A172 (cell line): ENCODE data around the gene SLC36A2. TPM values are rescaled to one million over a fixed set of nuclear protein-coding genes. Genes with fewer than 3 reads are reported as not detected.
"Not testable (repeated sequence)": the region's sequence is repeated elsewhere in the genome, so short reads cannot be mapped to it uniquely, and the experiment has no call there.

ENCODE experiments used
- DNase-seq: peaks from one replicate; pipeline ENCODE4 v3.0.0-alpha.2; 2015; ENCODE audit warnings: low spot score
- total RNA-seq: library from RNA; depleted of rRNA; stranded (reverse); fragments of >200 nt; shearing (Covaris generic); gene quantifications from 2 replicates; pipeline ENCODE4 v1.2.3, GENCODE V29; 2014

The SLC36A2 gene
- total RNA-seq, 1 experiment from 2014 or later = not detected

- no peak for DNase-seq
These were observed 21.1 kb downstream of the SLC36A2 start for GRCh38 chr5:151326266-151326665.

- no peak for DNase-seq
These were observed 26.9 kb downstream of the SLC36A2 start for GRCh38 chr5:151320481-151320880.

GRCh38 chr5:151318850-151319732 is 28.3 kb downstream of the SLC36A2 start:
- DNase-seq = peak; percentile 27

GRCh38 chr5:151317871-151318270 is 29.5 kb downstream of the SLC36A2 start:
- DNase-seq = no peak

- peak; percentile 75 for DNase-seq
These were observed 31.3 kb downstream of the SLC36A2 start for GRCh38 chr5:151315998-151316597.

- no peak for DNase-seq
These were observed 34.0 kb downstream of the SLC36A2 start for GRCh38 chr5:151313357-151313756.

- DNase-seq = no peak
These were observed 34.5 kb downstream of the SLC36A2 start for GRCh38 chr5:151312756-151313324.

GRCh38 chr5:151310932-151311331 is 36.4 kb downstream of the SLC36A2 start:
- DNase-seq = no peak

- DNase-seq = not testable (repeated sequence)
These were observed 37.5 kb downstream of the SLC36A2 start for GRCh38 chr5:151309821-151310220.

GRCh38 chr5:151309266-151309665 is 38.1 kb downstream of the SLC36A2 start:
- DNase-seq = not testable (repeated sequence)

- no peak for DNase-seq
These were observed 43.7 kb downstream of the SLC36A2 start, which contains the start of gene SLC36A3 for GRCh38 chr5:151303666-151304065. SLC36A3 (minus strand) TSS chr5:151303766; CDS start chr5:151303354, 412 bp downstream.

GRCh38 chr5:151298063-151298855 is 49.1 kb downstream of the SLC36A2 start:
- DNase-seq = peak; percentile 63

- DNase-seq = no peak
These were observed 50.4 kb downstream of the SLC36A2 start for GRCh38 chr5:151296974-151297373.

- DNase-seq = no peak
These were observed 50.9 kb downstream of the SLC36A2 start for GRCh38 chr5:151296478-151296830.

- no peak for DNase-seq
These were observed 51.4 kb downstream of the SLC36A2 start for GRCh38 chr5:151295791-151296477.

- DNase-seq = no peak
These were observed 52.2 kb downstream of the SLC36A2 start for GRCh38 chr5:151295138-151295537.

GRCh38 chr5:151293624-151294023 is 53.7 kb downstream of the SLC36A2 start:
- no peak for DNase-seq

- peak; percentile 35 for DNase-seq
These were observed 59.2 kb downstream of the SLC36A2 start for GRCh38 chr5:151288180-151288579.

- no peak for DNase-seq
These were observed 61.1 kb downstream of the SLC36A2 start for GRCh38 chr5:151286246-151286645.

GRCh38 chr5:151285683-151286082 is 61.7 kb downstream of the SLC36A2 start:
- DNase-seq = no peak

- DNase-seq = no peak
These were observed 62.9 kb downstream of the SLC36A2 start for GRCh38 chr5:151284392-151284967.
